Neural progenitor cell (in vitro differentiated cells): ENCODE data around the gene KIRREL3.

Experiments
- CTCF ChIP-seq: fragments of 200-600 bp; sonication (generic); IDR thresholded peaks from 2 replicates; pipeline ENCODE4 v1.5.1; 2017; ENCODE audit warnings: antibody characterized with exemption, mild to moderate bottlenecking
- EZH2 ChIP-seq: fragments of 200-600 bp; sonication (generic); IDR thresholded peaks from 2 replicates; pipeline ENCODE4 v1.6.1; 2017; ENCODE audit warnings: antibody characterized with exemption, mild to moderate bottlenecking, moderate library complexity
- EZH2phosphoT487 ChIP-seq: fragments of 200-600 bp; sonication (generic); IDR thresholded peaks from 2 replicates; pipeline ENCODE4 v1.6.1; 2017; ENCODE audit warnings: antibody characterized with exemption

- no peak for TF ChIP-seq CTCF
- TF ChIP-seq EZH2: no peak
- TF ChIP-seq EZH2phosphoT487: no peak
These were observed 81.3 kb downstream of the KIRREL3 start for GRCh38 chr11:126919147-126919823.
